GF-D8 (cell line): Measurements from ENCODE around the gene C2.
"Not testable (repeated sequence)": the region's sequence is repeated elsewhere in the genome, so short reads cannot be mapped to it uniquely, and the experiment has no call there.

Experiments
- DNase-seq: peaks from one replicate; lab custom pipeline; 2025; lab: John Stamatoyannopoulos, UW

Gene C2

GRCh38 chr6:31927863-31928671 is 550 bp downstream of the C2 start:
- DNase-seq: no peak

GRCh38 chr6:31928672-31928939 is 1.1 kb downstream of the C2 start:
- DNase-seq: no peak

- DNase-seq: no peak
These were observed 3.4 kb downstream of the C2 start for GRCh38 chr6:31930962-31931361.

GRCh38 chr6:31932137-31932536 is 4.6 kb downstream of the C2 start:
- not testable (repeated sequence) for DNase-seq

GRCh38 chr6:31933537-31933936 is 6.0 kb downstream of the C2 start:
- DNase-seq: no peak

- no peak for DNase-seq
These were observed 7.5 kb downstream of the C2 start for GRCh38 chr6:31935021-31935420.

GRCh38 chr6:31935823-31936222 is 8.3 kb downstream of the C2 start:
- DNase-seq: no peak

- DNase-seq: peak; percentile 2
These were observed 12.7 kb downstream of the C2 start for GRCh38 chr6:31940256-31940664.

GRCh38 chr6:31943742-31944141 is 16.2 kb downstream of the C2 start:
- no peak for DNase-seq

- DNase-seq: no peak
These were observed 17.6 kb downstream of the C2 start for GRCh38 chr6:31945154-31945506.

GRCh38 chr6:31945507-31946369 is 18.2 kb downstream of the C2 start, which contains the start of gene CFB:
CFB (plus strand) TSS chr6:31946095; CDS start chr6:31946222, 127 bp downstream.
- no peak for DNase-seq

GRCh38 chr6:31946370-31946885 is 18.9 kb downstream of the C2 start:
- DNase-seq: no peak

GRCh38 chr6:31947070-31947675 is 19.7 kb downstream of the C2 start:
- no peak for DNase-seq

- DNase-seq: no peak
These were observed 20.3 kb downstream of the C2 start for GRCh38 chr6:31947864-31948263.

GRCh38 chr6:31948306-31948705 is 20.8 kb downstream of the C2 start:
- DNase-seq: no peak

- no peak for DNase-seq
These were observed 21.4 kb downstream of the C2 start for GRCh38 chr6:31948753-31949413.

GRCh38 chr6:31949926-31950548 is 22.5 kb downstream of the C2 start:
- DNase-seq: no peak

- DNase-seq: no peak
These were observed 24.8 kb downstream of the C2 start for GRCh38 chr6:31952140-31952805.

- no peak for DNase-seq
These were observed 25.4 kb downstream of the C2 start for GRCh38 chr6:31952890-31953289.

- DNase-seq: no peak
These were observed 27.0 kb downstream of the C2 start for GRCh38 chr6:31954511-31954910.

- no peak for DNase-seq
These were observed 29.3 kb downstream of the C2 start for GRCh38 chr6:31956796-31957195.
